B cell (primary cell): Measurements from ENCODE around the gene DIPK1A. TPM values are rescaled to one million over a fixed set of nuclear protein-coding genes. Genes with fewer than 3 reads are reported as not detected.
A peak's percentile ranks its signal among the peaks of the same experiment; 100 is the strongest.

ENCODE experiments used
- ATAC-seq: fragments of 200-7000 bp; cut with Tn5 transposase; one replicate; pipeline ENCODE4 v1.10.0; 2021; ENCODE audit warnings: low read depth, mild to moderate bottlenecking, moderate number of reproducible peaks, moderate library complexity
- CTCF ChIA-PET: fragments of 350-600 bp; sonication (Branson Sonifier 250); formaldehyde crosslinking; loops from one replicate; lab custom pipeline; 2021; ENCODE audit warnings: antibody characterized with exemption, inconsistent platforms; lab: Charles Lee
- POLR2A ChIA-PET: fragments of 350-600 bp; sonication (Branson Sonifier 250); formaldehyde crosslinking; loops from one replicate; lab custom pipeline; 2021; ENCODE audit warnings: antibody characterized with exemption; lab: Charles Lee
- DNase-seq: peaks from one replicate; pipeline ENCODE4 v3.0.0; 2013
- H2AFZ ChIP-seq: 2 replicates; pipeline ENCODE4 v1.6.1; 2012; ENCODE audit warnings: mild to moderate bottlenecking, low read depth, low read length; ENCODE audit not compliant: insufficient read depth, poor library complexity, severe bottlenecking
- H3K27ac ChIP-seq, 2 donors: 1 replicate in 1 of 2; 2 replicates in 1 of 2; pipeline ENCODE4 v1.5.1; 2012 to 2013; ENCODE audit warnings: low read length in 2 of 2, mild to moderate bottlenecking in 2 of 2, moderate library complexity in 1 of 2
- H3K27me3 ChIP-seq, 4 experiments: fragments of 200-600 bp in 1 of 4; sonication (generic) in 1 of 4; replicated peaks in 1 of 4; 1 replicate in 2 of 4; 2 replicates in 2 of 4; pipeline versions ENCODE4 v1.6.1 to v1.7.0; 2013 to 2016; ENCODE audit warnings: low read length in 3 of 4, mild to moderate bottlenecking in 2 of 4, mixed read lengths in 1 of 4, moderate library complexity in 1 of 4; ENCODE audit not compliant: insufficient read depth in 4 of 4, control insufficient read depth in 3 of 4; ENCODE audit errors: control extremely low read depth in 1 of 4
- H3K36me3 ChIP-seq, 2 experiments: replicated peaks in 1 of 2; 1 replicate in 1 of 2; 2 replicates in 1 of 2; pipeline versions ENCODE4 v1.6.1 to v1.7.1; 2013; ENCODE audit warnings: low read length in 1 of 2; ENCODE audit not compliant: insufficient read depth in 2 of 2, control insufficient read depth in 1 of 2; ENCODE audit errors: control extremely low read depth in 1 of 2, extremely low read depth in 1 of 2
- H3K4me1 ChIP-seq, 2 donors: fragments of 200-600 bp in 1 of 2; sonication (generic) in 1 of 2; 1 replicate in 1 of 2; 2 replicates in 1 of 2; pipeline versions ENCODE4 v1.5.1 to v1.6.1; 2013 to 2017; ENCODE audit warnings: low read length in 2 of 2; ENCODE audit not compliant: control insufficient read depth in 2 of 2, insufficient read depth in 2 of 2
- H3K4me2 ChIP-seq: replicated peaks from 2 replicates; pipeline ENCODE3; 2012; ENCODE audit warnings: mild to moderate bottlenecking, low read depth, low read length; ENCODE audit not compliant: poor library complexity, severe bottlenecking
- H3K4me3 ChIP-seq, 5 experiments: fragments of 200-600 bp in 1 of 5; sonication (generic) in 1 of 5; 1 replicate in 3 of 5; 2 replicates in 2 of 5; pipeline versions ENCODE4 v1.5.1 to v1.7.0; 2011 to 2016; ENCODE audit warnings: low read length in 4 of 5, mild to moderate bottlenecking in 4 of 5, low read depth in 2 of 5, control low read depth in 1 of 5, moderate library complexity in 1 of 5; ENCODE audit not compliant: insufficient read depth in 1 of 5; ENCODE audit errors: control extremely low read depth in 1 of 5, extremely low read depth in 1 of 5
- H3K79me2 ChIP-seq: fragments of 200-600 bp; sonication (generic); one replicate; pipeline ENCODE4 v1.6.0; 2016; ENCODE audit warnings: low read length; ENCODE audit not compliant: control insufficient read depth, insufficient read depth
- H3K9ac ChIP-seq: fragments of 200-600 bp; sonication (generic); 2 replicates; pipeline ENCODE4 v1.6.1; 2017; ENCODE audit warnings: mild to moderate bottlenecking, low read length, moderate library complexity
- H3K9me3 ChIP-seq, 3 donors: one replicate each; pipeline versions ENCODE4 v1.6.1 to v1.7.1; 2013; ENCODE audit warnings: low read length in 2 of 3; ENCODE audit not compliant: control insufficient read depth in 2 of 3, insufficient read depth in 1 of 3; ENCODE audit errors: control extremely low read depth in 1 of 3
- H4K20me1 ChIP-seq: 2 replicates; pipeline ENCODE4 v1.6.0; 2012; ENCODE audit warnings: mild to moderate bottlenecking, low read length; ENCODE audit not compliant: insufficient read depth, control insufficient read depth, poor library complexity, severe bottlenecking
- H3K27ac Mint-ChIP-seq: one replicate; pipeline ENCODE4 v1.8.0; 2021; ENCODE audit warnings: mixed read lengths
- H3K27me3 Mint-ChIP-seq: one replicate; pipeline ENCODE4 v1.8.0; 2021; ENCODE audit warnings: mixed read lengths
- H3K4me1 Mint-ChIP-seq: one replicate; pipeline ENCODE4 v1.8.0; 2021; ENCODE audit warnings: mixed read lengths
- H3K4me3 Mint-ChIP-seq: one replicate; pipeline ENCODE4 v1.8.0; 2021; ENCODE audit warnings: mixed read lengths
- H3K9me3 Mint-ChIP-seq: one replicate; pipeline ENCODE4 v1.8.0; 2022; ENCODE audit warnings: mixed read lengths; ENCODE audit not compliant: insufficient read depth
- CTCF ChIP-seq: fragments of 200-600 bp; IDR thresholded peaks from one replicate; pipeline ENCODE4 v1.8.0; 2022; ENCODE audit warnings: antibody characterized with exemption, mild to moderate bottlenecking
- EZH2 ChIP-seq: IDR thresholded peaks from 2 replicates; pipeline ENCODE4 v1.6.1; 2012; ENCODE audit warnings: borderline replicate concordance, low read depth, mild to moderate bottlenecking, moderate library complexity, low read length; ENCODE audit not compliant: insufficient read depth, poor library complexity, severe bottlenecking
- WGBS: methylation state at CpG from one replicate; pipeline ENCODE4 v1.1.5; 2013; ENCODE audit warnings: missing lambda C conversion rate; ENCODE audit not compliant: insufficient coverage; 5-methylcytosine and 5-hydroxymethylcytosine counted together
- intact Hi-C: fragments of 100-400 bp; cut with micrococcal nuclease; formaldehyde crosslinking; loops from one replicate; pipeline ENCODE4 v1.10.0; 2022
- polyA plus RNA-seq: library from polyadenylated mRNA; depleted of rRNA; stranded (reverse); fragments of >200 nt; gene quantifications from 2 replicates; pipeline ENCODE4 v1.2.3, GENCODE V29; 2012
- total RNA-seq, 2 donors: library from RNA; stranded (reverse); fragments of 120-200 nt in 1 of 2; gene quantifications; 1 replicate in 1 of 2; 2 replicates in 1 of 2; pipeline versions ENCODE4 v1.2.3 to v1.2.4, GENCODE V29; 2013 to 2022

The DIPK1A gene
- total and polyA plus RNA-seq, 2 donors (not counting 1 experiment from before 2014, with no cell fraction given), result 10.7 to 22.7 TPM

- Histone ChIP-seq H3K9me3 (no peaks in the 10 kb centered on the region), H3K4me1 (peaks cover 73 to 84% of the 10 kb centered on the region in 2 donors), H3K36me3 (no peaks in the 10 kb centered on the region), H4K20me1 (no peaks in the 10 kb centered on the region), H3K4me3 (peak overlapping the region in 1 of 5 experiments; percentile 33), H2AFZ (no peak overlapping the region), H3K27ac (peak overlapping the region; percentile 27 to 70), H3K4me2 (peak overlapping the region; percentile 51), H3K27me3 (no peaks in the 10 kb centered on the region), H3K9ac (peak overlapping the region; percentile 30), H3K79me2 (peaks cover 95% of the 10 kb centered on the region)
- WGBS, result 50% methylated on average over 1 of the region's 2 CpGs
- ChIA-PET POLR2A (no interaction called here), CTCF (interaction anchor here (1.0 to 11.2 kb wide), 14 partner anchors 9 to 101 kb away, joined by 3 to 295 read pairs (median 6); no protein-coding TSS in a partner anchor)
- ATAC-seq, result no peak
- no peak for TF ChIP-seq CTCF
- no peak for TF ChIP-seq EZH2
- H3K27me3 Mint-ChIP-seq, result no peaks in the 10 kb centered on the region
- H3K27ac Mint-ChIP-seq, result peak overlapping the region; percentile 79
- intact Hi-C loops, result loop anchor here (5.0 kb wide), 1 partner anchor 44 kb away; no protein-coding TSS in a partner anchor
- DNase-seq, result no peak
- no peaks in the 10 kb centered on the region for H3K9me3 Mint-ChIP-seq
- peaks cover 76% of the 10 kb centered on the region for H3K4me1 Mint-ChIP-seq
- H3K4me3 Mint-ChIP-seq, result peak overlapping the region; percentile 67
Measured at GRCh38 chr1:92956254-92957029, 4.8 kb downstream of the DIPK1A start.

- peak; percentile 75 for DNase-seq
- intact Hi-C loops, result loop anchor here (5.0 kb wide), 2 partner anchors 39 to 656 kb away; partner anchors contain the start of genes GLMN and RPAP2
- Mint-ChIP-seq H3K4me1 (peaks cover 59% of the 10 kb centered on the region), H3K9me3 (no peaks in the 10 kb centered on the region), H3K4me3 (peak overlapping the region; percentile 9), H3K27ac (peak overlapping the region; percentile 15), H3K27me3 (no peaks in the 10 kb centered on the region)
- Histone ChIP-seq H4K20me1 (no peaks in the 10 kb centered on the region), H3K4me3 (peak overlapping the region in 1 of 5 experiments; percentile 5), H3K79me2 (peaks cover 94% of the 10 kb centered on the region), H3K9ac (peak overlapping the region; percentile 27), H3K27ac (peak overlapping the region; percentile 59 to 73), H3K4me1 (peaks cover 86 to 91% of the 10 kb centered on the region in 2 donors), H3K36me3 (no peaks in the 10 kb centered on the region), H3K27me3 (no peaks in the 10 kb centered on the region), H2AFZ (no peak overlapping the region), H3K4me2 (peak overlapping the region; percentile 63), H3K9me3 (no peaks in the 10 kb centered on the region)
- ChIA-PET CTCF (interaction anchor here (0.7 to 1.7 kb wide), 4 partner anchors 15 to 94 kb away, joined by 3 to 9 read pairs (median 5); no protein-coding TSS in a partner anchor), POLR2A (no interaction called here)
- TF ChIP-seq CTCF (no peak), EZH2 (no peak)
- peak; percentile 76 for ATAC-seq
- WGBS, result no CpG with 5 or more reads among the region's 3 CpGs
Measured at GRCh38 chr1:92953491-92953890, 7.8 kb downstream of the DIPK1A start.
